NCI-H2171 treated with DMSO at 0.1 percent for 48 hours (cell line): ENCODE results near the gene FRAS1.
A peak's percentile ranks its signal among the peaks of the same experiment; 100 is the strongest.
"Not testable (repeated sequence)": the region's sequence is repeated elsewhere in the genome, so short reads cannot be mapped to it uniquely, and the experiment has no call there.

Experiments
- DNase-seq: peaks from one replicate; lab custom pipeline; 2025; lab: John Stamatoyannopoulos, UW

Gene FRAS1

DNA sequence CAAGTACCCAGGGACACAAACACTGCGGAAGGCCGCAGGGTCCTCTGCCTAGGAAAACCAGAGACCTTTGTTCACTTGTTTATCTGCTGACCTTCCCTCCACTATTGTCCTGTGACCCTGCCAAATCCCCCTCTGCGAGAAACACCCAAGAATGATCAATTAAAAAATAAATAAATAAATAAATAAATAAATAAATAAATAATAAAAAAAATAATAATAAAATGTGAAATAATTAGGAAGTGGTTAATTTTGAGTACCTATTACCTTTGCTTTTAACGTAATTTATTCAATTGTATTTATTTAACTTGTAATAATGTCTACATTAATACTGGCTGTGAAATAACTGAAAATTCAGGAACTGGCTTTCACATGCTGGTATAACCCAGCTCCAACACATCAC is 491.8 kb downstream of the FRAS1 start:
- DNase-seq: not testable (repeated sequence)

DNA sequence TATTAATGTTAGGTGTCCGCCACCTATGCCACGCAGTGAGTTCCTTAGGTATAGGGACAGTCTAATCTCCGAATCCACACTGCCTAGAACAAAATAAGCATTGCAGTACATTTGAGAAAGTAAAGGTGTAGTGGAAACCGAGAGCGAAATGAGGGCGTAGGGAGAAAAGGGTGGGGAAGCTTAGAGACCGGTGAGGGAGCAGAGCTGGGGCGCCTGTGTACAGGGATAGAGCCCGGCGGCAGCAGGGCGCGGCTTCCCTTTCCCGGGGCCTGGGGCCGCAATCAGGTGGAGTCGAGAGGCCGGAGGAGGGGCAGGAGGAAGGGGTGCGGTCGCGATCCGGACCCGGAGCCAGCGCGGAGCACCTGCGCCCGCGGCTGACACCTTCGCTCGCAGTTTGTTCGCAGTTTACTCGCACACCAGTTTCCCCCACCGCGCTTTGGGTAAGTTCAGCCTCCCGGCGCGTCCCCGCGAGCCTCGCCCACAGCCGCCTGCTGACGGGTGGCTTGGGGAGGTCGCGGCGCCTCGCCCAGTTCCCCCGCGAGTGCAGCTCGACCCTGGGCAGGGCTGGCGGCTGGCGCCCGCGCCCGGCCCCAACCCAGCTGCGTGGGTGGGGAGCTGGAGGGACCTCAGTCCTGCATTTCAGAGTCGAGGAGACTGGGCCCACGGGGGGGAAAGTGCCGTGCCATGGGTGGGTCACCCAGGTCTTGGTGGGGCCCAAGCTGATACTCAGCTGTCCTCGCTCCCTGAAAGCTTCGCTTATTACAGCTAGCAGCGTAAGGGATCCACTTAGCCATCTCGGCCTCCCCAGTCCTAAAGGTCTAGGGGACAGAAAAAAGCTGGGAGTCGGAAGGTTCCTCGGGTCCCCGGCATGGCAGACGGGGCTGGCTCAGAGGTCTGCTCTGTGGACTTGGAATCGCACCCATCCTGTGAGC is 494.6 kb downstream of the FRAS1 start, which contains the start of gene ANXA3:
Gene ANXA3 (plus strand): TSS at position 351 of the 932 bp plus-strand sequence. CDS start 2,704 bp downstream, outside the sequence.
- DNase-seq: peak; percentile 28

DNA sequence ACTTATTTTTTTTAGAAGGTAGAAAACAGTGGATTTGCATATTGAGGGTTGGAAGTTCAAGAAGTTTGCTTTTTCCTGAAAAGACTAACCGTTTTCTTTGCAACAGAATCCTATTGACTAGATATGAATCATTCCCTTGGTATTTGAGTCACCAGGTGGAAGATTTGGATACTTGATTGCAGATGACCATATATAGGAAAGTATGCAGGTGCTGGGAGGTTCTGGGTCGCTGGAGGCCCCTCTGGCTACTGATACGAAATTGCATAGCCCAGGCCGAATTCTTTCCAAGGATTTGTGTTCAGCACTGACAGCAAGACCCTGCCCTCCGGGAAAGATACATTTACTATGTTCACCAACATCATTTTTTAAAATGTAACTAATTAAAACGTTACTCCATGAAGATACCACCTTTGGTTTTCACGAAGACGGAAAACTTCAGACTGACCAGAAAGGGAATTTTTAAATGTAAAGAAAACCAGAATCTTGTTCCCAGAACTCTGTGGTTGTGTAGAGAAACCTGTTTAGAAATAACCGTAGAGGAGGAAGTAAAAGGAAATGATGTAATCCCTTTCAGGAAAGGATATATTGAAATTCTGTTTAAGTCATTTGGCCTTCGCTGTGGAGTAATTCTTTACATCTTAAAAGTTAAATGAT is 495.4 kb downstream of the FRAS1 start:
- DNase-seq: peak; percentile 29

DNA sequence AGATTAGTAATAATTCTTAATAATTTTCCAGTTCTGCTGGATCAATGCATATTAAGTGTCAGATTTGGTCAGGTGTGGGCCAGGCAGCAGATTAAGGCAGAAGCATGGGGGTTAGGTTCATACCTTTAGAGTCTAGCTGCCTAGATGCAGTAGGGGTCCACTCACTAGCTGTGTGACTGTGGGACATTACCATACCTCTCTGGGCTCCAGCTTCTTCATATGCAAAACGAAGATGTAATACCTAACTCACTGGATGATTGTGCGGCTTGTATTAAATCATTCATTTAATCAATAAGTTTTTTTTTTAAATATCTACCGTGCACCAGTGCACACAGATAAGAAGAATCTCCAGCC is 495.9 kb downstream of the FRAS1 start:
- DNase-seq: no peak

DNA sequence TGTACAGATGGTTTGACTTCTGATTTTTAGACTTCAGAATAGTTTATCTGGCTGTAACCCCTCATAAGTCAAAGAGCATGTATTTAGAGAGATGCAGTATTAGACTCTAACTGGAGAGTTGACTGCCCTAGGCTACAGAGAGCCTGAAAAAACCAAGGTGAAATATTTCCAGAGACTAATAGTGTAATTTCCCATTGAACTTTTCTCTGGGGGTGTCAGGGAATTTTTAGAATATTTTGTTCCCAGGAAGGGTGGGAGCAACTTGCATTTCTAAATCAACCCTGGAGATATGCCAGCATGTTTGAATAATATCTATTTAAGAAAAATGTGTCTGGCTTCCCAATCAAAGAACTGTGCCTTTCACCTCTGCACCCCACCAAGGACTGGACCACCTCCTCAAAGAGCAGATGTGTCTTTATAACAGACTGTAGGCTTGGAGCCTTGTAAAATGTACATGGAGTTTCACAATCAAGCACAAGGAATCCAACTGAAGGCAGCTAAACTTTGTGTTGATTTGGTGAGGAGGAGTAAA is 496.5 kb downstream of the FRAS1 start:
- DNase-seq: no peak

DNA sequence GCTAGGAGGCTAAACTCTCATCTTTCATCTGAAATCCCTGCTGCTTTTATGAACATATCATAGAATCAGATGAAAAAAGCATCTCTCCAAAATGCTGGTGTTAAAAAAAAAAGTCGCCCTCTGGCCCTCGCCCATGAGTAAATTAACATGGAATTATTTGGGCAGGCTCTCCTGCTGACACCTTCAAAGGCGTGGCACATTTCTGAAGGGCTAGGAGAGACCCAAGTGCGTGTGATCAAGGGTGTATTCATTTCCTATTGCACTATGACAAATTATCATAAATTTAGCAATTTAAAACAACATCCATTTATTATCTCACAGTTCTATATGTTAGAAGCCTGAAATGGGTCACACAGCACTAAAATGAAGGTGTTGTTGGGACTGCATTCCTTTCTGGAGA is 499.5 kb downstream of the FRAS1 start:
- no peak for DNase-seq

DNA sequence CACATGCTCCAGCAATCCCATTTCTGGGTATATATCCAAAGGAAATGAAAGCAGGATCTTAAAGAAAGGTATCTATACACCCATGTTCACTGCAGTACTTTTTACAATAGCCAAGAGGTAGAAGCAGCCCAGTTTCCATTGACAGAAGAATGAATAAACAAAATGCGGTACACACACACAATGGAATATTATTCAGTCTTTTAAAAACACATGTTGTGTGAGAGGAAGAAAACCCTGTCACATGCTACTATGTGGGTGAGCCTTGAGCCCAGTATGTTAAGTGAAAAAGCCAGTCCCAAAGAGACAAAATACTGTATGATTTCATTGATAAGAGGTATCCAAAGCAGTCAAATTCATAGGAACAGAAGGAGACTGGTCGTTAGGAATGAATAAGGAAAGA is 500.7 kb downstream of the FRAS1 start:
- DNase-seq: no peak

DNA sequence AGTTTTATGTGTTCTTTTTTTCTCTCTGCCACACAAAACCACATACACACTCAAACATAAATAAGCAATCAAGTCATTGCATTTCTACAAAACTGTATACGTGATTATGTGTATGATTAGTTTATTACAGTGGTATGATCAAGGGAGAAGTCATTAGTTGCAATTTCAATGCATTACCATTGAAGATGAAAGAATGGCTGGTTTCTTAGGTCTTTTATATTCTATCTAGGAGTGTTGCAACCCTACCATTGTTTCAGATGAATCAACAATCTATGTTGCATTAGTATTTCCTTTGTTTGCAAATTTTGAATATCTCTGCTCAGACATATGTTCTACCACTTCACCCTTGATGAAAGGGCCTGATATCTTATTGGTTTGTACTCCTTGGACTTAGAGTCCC is 501.3 kb downstream of the FRAS1 start:
- no peak for DNase-seq

DNA sequence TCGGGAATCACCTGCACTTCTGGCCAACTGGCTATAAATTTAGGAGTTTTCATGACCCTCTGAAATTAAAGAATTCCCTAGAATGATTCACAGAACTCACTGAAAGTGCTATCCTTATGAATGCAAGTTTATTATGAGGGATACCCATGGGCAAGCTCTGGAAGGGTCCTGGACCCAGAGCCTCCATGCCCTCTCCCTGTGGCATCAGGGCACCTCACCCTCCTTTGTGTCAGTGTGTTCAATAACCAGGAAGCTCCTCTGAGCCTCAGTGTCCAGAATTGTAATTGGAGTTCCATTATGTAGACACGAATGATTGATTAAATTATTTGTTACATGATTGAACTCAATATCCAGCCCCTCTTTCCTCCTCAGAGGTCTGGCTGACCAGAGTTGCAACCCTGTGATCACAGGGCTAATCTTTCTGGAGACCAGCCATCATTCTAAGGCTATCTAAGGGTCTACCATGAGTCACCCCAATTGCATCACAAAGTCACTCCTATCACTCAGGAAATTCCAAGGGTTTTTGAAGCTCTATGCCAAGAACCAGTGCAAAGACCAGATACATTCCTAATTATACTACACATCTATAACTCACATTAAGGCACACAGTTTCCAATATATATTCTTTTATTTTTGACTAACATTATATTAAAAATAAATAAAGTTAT is 503.3 kb downstream of the FRAS1 start:
- DNase-seq: no peak

DNA sequence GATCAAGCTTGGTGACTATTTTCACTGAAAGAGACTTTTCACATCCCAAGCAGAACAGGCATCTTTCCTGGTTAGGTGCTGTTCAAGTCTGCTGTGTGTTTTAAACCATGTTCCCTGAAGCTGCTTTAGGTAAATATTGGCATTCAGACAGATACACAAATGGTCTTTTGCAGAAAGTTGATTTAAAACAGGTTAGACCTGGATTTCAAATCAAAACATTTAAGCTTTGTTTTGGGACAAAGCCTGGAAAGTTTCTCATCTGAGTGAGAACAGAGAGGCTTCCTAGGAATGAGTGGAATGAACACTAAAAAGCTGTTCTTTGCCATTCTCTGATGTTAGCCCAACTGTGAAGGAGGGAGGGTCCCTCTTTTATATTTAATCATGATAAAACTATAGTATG is 504.6 kb downstream of the FRAS1 start:
- no peak for DNase-seq

DNA sequence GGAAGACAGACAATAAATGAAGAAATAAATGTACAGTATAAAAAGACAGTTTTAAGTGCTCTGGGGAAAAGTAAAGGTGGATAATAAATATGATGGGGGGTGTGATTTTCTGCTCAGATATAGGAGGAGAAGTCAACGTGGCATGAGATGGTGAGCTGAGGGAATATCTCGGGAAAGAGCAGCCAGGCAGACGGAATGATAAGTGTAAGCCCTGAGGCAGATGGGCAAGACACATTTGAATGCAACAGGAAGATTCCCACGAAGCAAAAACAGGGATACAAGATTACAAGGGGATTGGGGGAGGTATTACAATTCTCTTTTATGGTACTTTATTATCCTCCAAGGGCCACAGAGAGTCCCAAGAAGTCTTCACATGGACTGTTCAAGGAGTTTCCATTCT is 505.6 kb downstream of the FRAS1 start:
- no peak for DNase-seq

DNA sequence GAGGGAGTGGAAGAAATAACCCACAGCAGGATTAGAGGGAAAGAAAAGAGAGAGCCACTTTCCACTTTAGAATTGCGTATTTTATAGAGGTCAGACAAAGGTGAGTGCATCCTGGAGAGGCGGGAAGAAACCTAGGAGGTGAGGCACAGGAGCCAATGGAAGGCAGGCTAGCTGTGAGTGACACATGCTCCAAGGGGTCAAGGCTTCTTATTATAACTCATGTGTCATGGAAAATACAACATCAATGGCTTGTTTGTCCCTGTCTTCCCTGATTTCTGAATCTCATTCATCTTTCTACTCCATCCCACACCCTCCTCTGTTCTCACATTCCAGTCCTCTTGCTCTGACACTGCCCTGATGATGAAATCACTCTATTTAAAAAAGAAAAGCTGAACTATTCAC is 508.8 kb downstream of the FRAS1 start:
- DNase-seq: no peak

DNA sequence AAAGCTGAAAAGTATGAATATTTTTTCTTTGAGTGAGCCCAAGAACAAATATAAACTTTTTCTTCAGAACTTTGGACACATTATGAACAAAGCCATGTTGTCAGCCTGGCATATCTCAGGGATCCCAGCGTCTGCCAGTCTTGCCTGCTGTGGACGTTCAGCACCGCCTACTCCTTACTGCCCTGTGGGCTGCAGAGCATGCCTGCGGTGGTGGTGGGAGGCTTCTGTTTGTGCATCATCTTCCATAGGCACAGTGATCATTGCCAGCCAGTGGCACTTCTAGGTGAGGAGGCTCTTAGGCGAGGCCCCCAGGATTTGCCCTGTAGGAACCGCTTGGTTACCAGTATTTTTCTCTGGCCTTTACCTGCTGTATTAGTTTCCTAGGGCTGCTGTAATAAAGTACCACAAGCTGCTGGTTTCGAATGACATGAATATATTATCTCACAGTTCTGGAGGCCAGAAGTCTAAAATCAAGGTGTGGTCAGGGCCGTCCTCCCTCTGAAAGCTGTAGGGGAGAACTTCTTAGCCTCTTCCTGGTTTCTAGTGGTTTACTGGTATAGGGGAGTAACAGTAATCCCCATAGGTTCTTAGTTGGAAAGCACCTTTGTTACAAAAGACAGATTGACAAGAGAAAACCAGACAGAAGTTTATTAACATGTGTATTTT is 509.8 kb downstream of the FRAS1 start:
- DNase-seq: no peak

DNA sequence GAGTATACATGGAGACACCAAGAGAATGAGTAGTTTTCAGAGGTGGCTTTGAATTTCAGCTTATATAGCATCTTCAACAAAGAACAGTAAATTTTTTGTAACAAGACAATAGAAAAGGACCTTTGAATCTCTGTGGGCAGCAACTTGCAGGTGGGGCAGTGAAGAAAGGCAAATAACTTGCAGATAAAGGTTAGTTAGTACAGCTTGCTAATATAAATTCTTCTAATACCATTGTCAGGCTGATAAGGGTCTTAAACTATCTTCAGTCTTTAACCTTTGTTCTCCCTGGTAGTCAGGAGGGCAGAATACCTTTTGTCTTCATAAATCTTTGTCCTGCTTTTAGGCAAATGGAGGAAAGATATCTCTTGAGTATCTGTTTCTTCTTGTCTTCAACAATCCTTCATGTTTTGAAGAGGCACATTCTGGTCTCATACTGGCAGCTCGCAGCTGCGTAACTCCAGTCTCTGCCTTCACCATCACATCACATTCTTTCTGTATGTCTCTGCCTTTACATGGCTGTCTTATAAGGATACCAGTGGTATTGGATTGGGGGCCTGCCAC is 510.5 kb downstream of the FRAS1 start:
- no peak for DNase-seq

DNA sequence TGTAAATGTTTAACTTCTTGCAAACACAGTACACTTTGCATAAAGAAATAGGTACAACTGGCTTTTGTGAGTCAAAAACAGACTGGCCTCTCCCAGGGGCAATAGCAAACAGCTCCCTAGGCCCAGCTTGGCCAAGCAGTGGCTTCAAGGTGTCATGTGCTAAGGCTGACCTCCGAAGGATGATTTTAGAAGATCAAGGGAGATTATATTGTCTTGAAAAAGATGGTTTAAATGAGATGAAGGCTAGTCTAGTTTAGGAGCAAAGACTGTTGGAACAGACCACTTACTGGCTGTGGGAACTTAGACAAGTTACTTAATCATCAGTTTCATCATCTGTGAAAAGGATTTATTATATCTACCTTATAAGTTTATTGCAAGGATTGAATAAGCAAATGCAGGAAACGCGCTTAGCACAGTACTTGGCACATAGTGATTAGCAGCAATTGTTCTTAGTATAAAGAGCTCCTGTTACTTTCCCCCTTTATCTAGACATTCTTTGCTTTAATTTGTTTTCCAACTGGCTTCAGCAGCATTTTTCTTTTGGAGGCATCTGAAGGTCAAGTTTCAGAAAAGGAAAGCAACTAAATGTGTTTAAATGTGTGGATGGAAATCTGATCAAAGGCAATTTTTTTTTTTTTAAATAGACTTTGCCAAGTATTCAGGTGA is 511.6 kb downstream of the FRAS1 start:
- DNase-seq: no peak

DNA sequence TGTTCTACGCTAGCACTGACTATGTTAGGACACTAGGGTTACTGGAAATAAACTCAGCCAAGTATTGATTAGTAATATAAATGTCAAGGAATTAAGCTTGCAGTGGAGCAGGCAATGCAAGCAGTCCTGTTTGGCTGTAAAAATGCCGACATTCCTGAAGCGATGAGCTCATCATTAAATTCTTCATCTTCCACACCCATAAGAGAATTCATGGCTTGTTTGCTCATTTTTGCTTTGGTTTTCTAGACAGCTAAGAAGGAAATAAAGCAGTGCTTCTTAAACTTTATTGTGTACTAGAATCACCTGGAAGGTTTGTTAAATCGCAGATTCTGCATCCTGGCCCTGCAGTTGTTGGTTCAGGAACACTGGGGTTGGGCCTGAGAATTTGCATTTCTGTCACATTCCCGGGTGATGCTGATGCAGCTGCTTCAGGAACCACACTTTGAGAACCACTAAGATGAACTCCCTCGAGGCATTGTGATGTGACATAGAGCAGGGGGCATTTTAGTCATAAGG is 512.2 kb downstream of the FRAS1 start:
- no peak for DNase-seq

DNA sequence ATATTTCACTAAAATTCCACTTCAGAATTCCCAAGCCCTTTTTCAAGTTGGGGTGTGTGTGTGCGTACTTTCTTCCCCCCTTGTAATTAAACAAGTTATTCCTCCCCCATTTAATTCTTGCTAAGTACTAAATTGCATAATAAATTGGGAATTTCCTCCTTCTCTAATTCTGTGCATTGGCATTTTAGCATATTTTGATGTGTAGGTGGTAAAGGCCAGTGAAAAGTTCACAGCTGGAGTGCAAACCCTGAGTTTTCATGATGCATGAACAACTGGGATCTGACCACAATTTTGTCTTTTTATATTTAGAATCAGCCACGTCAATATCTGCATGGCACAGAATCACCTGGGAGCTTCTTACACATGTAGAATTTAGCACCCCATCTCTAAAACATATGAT is 513.0 kb downstream of the FRAS1 start:
- no peak for DNase-seq

DNA sequence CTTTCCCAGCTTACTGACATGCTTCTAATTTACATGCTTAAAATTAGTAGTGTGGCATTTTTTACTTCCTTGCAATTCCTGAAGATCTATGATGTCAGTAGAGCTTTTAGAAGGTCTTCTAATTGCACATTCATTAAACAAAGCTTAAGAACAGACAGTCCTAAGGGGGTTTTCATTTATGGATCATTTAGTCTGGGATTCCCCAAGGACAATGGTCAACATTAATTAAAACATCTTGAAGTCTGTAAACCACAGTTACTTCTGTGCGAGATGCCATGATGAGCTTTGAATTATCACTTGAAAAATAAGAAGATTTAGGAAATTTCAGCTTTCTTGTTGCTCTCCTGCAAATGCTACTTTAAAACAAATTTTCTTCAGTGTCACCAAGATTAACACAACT is 514.7 kb downstream of the FRAS1 start:
- DNase-seq: peak; percentile 53

DNA sequence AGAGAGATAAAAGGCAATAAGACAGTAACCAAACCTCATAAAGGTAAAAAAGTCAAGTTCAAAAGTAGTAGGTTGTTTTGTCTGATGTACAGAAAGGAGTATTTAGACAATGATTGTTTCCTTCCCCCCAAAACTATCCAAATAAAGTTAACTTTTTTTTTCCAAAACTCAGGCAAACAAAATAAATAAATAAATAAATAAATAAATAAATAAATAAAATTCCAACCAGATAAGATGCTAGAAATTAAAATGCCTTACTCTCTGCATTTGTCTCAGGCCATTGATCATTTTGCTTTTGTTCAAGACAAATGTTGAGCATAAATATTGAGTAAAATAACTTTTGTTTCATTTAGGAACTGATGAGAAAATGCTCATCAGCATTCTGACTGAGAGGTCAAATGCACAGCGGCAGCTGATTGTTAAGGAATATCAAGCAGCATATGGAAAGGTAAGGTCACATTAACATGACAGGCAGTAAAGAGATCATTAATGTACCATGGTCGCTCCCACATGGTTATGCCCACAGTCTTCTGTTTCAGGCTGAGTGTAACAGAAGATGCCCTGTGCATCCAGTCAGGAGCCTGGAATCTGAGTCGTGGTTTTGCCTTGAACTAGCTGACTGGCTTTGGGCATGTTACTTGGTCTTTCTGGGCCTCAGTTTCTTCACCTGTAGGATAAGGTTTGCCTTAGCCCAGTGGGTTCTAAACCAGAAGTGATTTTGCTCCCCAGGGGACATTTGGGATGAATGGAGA is 521.7 kb downstream of the FRAS1 start:
- DNase-seq: peak; percentile 38

DNA sequence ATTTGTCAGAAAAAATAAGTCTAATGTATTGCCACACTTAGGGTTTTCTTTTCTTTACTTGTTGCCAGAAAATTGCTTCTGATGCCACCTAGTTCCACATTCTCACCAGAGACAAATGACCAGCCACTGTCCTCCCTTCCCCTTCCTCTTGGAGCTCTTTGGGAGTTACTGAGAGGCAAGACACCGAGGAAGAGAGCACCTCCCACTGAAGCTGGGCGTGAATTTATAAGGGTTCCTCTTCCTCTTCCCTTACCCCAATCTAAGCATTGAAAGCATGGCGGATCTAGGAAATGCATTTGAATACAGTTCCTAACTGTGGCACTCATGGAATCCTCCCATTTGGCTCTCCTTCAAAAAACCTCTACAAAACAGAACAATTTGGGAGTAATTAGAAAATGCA is 524.5 kb downstream of the FRAS1 start:
- no peak for DNase-seq
